Activated CD4-positive, CD25-positive, alpha-beta regulatory T cell treated with anti-CD3 and anti-CD28 coated beads, Interleukin-2, amount 50 U/mL, for 16 hours (primary cell): ENCODE data around the gene SLCO3A1.

Source experiments
- DNase-seq: peaks from one replicate; pipeline ENCODE4 v3.0.0-alpha.2; 2020; ENCODE audit warnings: low read depth, low spot score

Gene SLCO3A1

GRCh38 chr15:91882858-91883586 lies 29.5 kb downstream of the SLCO3A1 start:
- DNase-seq, result no peak

- DNase-seq, result no peak
These were observed 31.1 kb downstream of the SLCO3A1 start for GRCh38 chr15:91884606-91885005.

- DNase-seq, result no peak
These were observed 31.5 kb downstream of the SLCO3A1 start for GRCh38 chr15:91885054-91885453.

- DNase-seq, result no peak
These were observed 32.3 kb downstream of the SLCO3A1 start for GRCh38 chr15:91885714-91886270.

DNA sequence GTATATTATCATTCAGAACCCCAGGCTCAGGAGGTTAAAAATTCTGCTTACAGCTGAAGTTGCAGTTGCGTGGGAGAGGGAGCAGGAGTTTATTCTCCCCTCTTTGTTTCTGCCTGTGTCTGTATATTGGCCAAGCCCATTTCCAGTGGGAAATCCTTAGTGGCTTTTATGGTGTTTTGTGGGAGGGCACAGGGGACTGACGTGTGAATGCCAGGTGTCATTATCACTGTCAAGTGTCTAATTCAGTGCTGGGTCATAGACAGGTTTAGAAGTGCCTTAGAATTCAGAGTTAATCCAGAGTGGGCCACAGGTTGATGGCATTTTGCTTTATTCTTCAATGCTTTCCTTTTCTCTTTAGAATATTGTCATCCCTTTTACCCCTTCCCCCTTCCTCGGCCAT lies 33.4 kb downstream of the SLCO3A1 start:
- no peak for DNase-seq

DNA sequence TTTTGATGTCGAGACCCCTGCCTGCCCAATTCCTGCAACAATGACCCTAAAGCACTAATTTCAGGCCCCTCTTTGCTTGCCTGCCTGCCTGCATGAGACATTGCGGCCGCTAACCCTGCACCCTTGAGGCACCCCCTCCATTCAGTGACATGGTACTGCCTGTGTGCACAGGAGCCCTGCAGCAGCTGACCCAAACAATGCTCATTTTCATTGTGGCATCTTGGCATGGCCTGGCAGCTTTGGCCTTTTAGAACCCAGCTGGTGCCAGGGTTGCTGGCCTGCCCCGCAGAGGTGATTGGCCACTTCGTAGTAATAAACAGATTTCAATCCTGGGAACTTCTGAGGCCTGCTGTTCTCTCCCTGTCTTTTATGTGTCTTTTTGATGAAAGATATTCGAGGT lies 33.8 kb downstream of the SLCO3A1 start:
- no peak for DNase-seq

DNA sequence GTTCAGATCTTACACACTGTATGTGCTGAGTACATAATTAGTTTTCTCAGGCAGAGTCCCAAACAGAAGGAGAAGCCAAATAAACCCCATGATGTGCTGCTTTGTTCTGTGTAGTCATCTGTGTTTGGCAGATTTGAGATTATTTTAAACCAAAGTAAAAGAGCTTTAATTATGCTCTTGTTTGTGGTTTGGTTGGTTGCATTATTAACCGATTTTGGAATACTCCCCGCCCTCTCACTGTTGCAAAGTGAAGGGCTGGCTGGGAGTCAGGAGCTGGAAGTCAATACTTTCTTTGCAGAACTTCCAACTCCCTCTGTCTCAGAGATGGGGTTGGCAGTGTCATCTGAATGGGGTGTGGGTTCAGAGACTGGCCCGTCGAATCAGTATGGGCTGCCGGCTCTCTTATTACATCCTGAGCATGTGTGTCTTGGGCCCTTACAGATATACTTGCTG lies 34.4 kb downstream of the SLCO3A1 start:
- no peak for DNase-seq

- no peak for DNase-seq
These were observed 35.8 kb downstream of the SLCO3A1 start for GRCh38 chr15:91889111-91889815.

DNA sequence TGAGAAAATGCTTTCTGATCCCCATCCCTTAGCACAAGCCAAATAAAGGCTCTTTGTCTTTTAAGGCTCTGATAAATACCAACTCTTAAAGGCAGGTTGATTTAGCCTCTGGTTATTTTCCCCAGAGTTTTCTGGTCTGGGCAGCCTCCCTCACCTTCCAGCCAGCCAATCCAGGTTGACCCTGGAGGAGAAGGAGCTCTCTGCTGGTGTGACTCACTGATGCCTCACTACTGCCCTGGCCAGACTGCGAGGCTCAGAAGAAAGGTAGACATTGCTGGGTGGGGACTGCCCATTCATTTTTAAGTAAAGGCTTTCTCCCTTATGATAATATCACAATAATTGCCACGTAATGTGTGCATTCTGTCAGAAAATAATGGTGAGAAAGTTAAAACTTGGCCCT lies 37.1 kb downstream of the SLCO3A1 start:
- DNase-seq, result no peak

- DNase-seq, result no peak
These were observed 37.6 kb downstream of the SLCO3A1 start for GRCh38 chr15:91891101-91891500.

DNA sequence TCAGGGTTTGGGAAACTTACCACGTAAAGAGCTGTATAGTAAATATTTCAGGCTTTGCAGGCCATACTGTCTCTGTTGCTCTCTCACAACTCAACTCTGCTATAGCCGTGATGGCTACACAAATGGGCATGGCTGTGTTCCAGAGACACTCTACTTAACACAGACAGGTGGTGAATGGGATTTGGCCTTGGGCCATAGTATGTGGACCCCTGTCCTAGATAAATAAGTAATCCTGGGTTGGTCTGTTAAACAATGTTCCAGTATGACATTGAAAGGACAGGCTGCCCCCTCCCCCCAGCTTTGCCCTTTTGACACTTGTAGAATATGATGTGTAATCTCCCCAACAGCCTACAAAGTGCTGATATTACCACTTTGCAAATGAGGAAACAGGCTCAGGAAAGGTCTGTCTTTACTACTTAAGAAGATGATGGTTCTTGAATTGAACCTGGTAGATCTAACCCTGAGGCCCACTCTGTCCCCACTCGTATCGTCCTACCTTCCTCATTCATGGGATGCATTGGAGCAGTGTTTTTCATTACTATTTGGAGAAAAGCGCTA lies 38.4 kb downstream of the SLCO3A1 start:
- DNase-seq, result no peak

DNA sequence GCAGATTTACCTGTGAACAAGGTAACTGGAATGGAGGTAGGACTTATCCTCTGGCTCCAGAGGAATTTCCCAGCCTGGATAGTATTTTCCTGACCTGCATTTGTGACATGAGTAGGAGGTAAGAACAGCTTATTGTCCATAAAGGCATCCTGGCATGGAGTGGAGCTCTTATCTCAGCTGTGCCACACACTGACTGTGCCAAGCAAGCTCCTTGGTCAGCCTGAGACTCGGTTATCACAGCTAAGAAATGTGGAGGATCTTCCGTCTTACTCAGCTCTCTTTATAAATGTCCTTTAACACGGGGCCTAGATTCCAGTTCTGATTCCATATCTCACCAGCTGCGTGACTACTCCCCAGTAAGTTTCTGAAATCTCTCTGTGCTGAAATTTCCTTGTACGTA lies 38.9 kb downstream of the SLCO3A1 start:
- DNase-seq, result no peak

DNA sequence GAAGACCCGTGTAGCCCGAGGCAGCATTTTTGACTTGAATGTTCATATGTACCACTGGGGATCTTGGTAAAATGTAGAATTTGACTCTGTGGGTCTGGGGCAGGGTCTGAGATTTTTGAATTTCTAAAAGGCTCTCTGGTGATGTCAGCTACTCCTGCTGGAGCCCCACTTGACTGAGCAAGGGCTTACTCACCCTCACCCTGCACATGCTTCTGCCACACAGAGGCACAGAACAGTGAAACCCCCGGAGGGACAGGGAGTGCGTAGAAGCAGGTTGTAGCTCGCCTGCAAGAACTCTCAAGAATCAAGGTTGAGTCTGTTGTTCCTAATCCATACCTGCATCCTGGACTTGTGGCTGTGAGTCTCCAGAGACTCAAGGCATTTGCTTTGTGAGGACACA lies 41.1 kb downstream of the SLCO3A1 start:
- DNase-seq, result no peak

GRCh38 chr15:91895051-91895450 lies 41.5 kb downstream of the SLCO3A1 start:
- no peak for DNase-seq

GRCh38 chr15:91896341-91897055 lies 43.0 kb downstream of the SLCO3A1 start:
- no peak for DNase-seq

DNA sequence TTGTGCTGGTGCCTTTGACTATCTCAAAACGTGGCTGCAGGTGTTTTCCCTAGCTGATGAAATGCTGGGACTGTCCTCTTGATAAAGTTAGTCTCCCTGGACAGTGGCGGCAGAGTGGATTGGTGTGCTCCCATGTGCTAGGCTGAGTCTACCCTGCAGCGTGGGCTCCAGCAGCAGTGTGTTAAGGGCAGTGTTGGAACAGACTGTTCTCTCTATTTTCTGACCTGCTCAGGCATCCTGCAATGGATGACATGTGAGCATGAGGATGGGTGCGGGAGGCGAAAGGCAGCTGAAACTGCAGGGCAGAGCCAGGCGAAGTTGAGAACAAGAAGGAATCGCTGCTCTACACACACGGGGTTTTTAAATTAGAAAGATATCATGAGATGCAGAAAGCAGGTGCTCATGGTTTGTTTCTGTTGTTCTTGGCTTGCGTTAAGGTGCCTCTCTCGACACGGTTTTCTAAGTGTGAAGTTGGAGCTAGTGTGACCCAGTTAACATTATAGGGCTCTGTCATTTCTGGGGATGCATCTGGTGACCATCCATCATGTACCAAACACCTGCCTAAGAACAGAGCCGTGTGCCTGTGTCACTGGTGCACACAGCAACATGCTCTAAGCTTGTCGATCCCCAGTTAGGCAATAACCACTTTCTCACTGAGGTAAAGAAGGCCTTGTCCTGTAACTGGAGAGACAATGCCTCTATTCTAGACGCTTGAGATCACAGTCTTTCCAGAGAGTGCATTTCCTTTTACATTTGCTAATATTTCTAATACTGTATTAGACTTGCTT lies 44.3 kb downstream of the SLCO3A1 start:
- no peak for DNase-seq

DNA sequence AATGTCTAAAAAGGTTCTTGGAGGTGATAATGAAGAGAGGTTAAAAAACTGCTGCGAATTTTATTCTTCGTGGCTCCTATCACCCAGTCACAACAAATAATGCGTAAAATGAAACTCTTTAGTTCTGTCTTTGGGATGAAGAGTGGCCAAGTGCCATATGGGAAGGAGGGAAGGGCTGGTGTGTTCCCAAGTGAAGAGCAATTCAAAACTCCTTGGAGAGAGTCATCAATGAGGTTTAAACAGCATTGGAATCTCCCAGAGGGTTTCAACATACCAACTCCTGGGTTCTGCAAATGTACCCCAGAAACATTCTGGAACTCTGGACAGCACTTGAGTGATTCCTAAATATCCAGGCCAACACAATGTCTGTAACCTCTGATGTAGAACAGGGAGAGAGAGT lies 45.3 kb downstream of the SLCO3A1 start:
- no peak for DNase-seq

- no peak for DNase-seq
These were observed 51.4 kb downstream of the SLCO3A1 start for GRCh38 chr15:91904942-91905341.

DNA sequence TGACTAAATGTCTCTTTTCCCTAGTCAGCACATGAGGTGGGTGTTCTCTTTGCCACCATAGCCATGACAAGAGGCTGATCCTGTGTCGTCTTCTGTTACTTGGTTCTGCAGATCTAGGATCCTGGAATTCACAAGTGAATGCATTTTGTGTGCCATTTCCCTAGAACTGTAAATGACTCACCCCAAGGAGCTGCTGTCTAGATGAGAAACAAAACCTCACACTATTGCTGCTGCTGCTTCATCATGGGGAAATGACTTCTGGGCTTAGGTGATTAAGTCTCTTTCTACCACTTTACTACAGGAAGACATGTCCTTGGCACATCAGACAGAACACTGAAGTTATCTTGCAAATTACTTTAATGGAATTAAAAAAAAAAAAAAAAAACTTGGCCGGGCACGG lies 54.9 kb downstream of the SLCO3A1 start:
- DNase-seq, result no peak

GRCh38 chr15:91909111-91909510 lies 55.6 kb downstream of the SLCO3A1 start:
- no peak for DNase-seq

DNA sequence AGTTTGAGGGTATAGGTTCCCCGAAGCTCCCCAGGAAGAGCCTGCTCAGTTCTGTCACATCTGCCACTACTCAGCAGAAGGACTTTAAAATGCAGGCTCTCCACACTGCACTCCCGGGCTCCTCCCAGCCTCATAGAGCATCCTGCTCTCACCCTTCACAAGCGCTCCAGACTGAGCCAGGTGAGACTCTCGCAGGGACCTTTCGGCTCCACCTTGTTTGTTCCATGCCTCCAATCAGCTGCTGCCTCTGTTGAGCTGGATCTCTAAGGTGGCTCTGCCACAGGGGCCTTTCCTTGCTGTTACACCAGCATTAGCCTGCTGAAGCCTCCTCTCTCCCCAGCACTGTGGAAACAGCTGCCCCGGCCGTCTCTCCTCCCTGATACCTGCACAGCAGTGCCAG lies 56.1 kb downstream of the SLCO3A1 start:
- DNase-seq, result no peak
